K562 (cell line): Measurements from ENCODE around the gene SNX14. TPM values are rescaled to one million over a fixed set of nuclear protein-coding genes. Genes with fewer than 3 reads are reported as not detected.
A peak's percentile ranks its signal among the peaks of the same experiment; 100 is the strongest.

Source experiments
- BACH1 ChIP-seq: fragments of 200-800 bp; sonication (Bioruptor generic); IDR thresholded peaks from 2 replicates; pipeline ENCODE4 v1.6.1; 2016; ENCODE audit warnings: missing genetic modification characterization, missing compliant biosample characterization
- CHAMP1 ChIP-seq: fragments of 450-650 bp; IDR thresholded peaks from 2 replicates; pipeline ENCODE4 v1.6.1; 2016; ENCODE audit warnings: mild to moderate bottlenecking
- DIDO1 ChIP-seq: fragments of 450-650 bp; IDR thresholded peaks from 2 replicates; pipeline ENCODE4 v1.6.1; 2016; ENCODE audit warnings: low read depth, missing biosample characterization, missing genetic modification characterization
- MEIS2 ChIP-seq: fragments of 450-650 bp; IDR thresholded peaks from 2 replicates; pipeline ENCODE4 v1.6.1; 2014; ENCODE audit warnings: mild to moderate bottlenecking; ENCODE audit not compliant: partially characterized antibody
- NFIX ChIP-seq: fragments of 250-450 bp; sonication (Bioruptor Pico); IDR thresholded peaks from 2 replicates; pipeline ENCODE4 v1.4.0; 2020; ENCODE audit warnings: low read depth, mild to moderate bottlenecking, moderate library complexity
- POLR2H ChIP-seq: IDR thresholded peaks from 2 replicates; pipeline ENCODE4 v1.6.1; 2016; ENCODE audit warnings: missing genetic modification characterization, low read depth, mild to moderate bottlenecking, control low read depth, missing compliant biosample characterization, moderate library complexity
- RHOXF2B ChIP-seq: fragments of 250-450 bp; sonication (Bioruptor Pico); conservative IDR thresholded peaks from 2 replicates; pipeline ENCODE4 v1.5.1; 2021
- SMAD1 ChIP-seq: fragments of 150-350 bp; IDR thresholded peaks from 2 replicates; pipeline ENCODE4 v1.6.1; 2014; ENCODE audit warnings: low read length, low read depth; ENCODE audit not compliant: partially characterized antibody
- TBP ChIP-seq: optimal IDR thresholded peaks from 2 replicates; pipeline ENCODE3; 2011; ENCODE audit warnings: low read depth, low read length, improper control_type of control experiment
- TCF7L2 ChIP-seq: fragments of 150-350 bp; IDR thresholded peaks from 2 replicates; pipeline ENCODE4 v1.6.1; 2016; ENCODE audit warnings: low read depth, mild to moderate bottlenecking, low read length, moderate library complexity
- THRAP3 ChIP-seq: fragments of 450-650 bp; IDR thresholded peaks from 2 replicates; pipeline ENCODE4 v1.6.1; 2016; ENCODE audit warnings: mild to moderate bottlenecking, inconsistent platforms, borderline replicate concordance
- ZNF3 ChIP-seq: fragments of 250-450 bp; sonication (Bioruptor Pico); IDR thresholded peaks from 2 replicates; pipeline ENCODE4 v1.5.0; 2021; ENCODE audit warnings: mild to moderate bottlenecking, moderate library complexity
- ZNF347 ChIP-seq: fragments of 450-650 bp; formaldehyde crosslinking; IDR thresholded peaks from 2 replicates; pipeline ENCODE4 v1.4.0; 2020; ENCODE audit warnings: low read depth, mild to moderate bottlenecking, moderate library complexity
- ZNF398 ChIP-seq: fragments of 250-450 bp; sonication (Bioruptor Pico); IDR thresholded peaks from 2 replicates; pipeline ENCODE4 v1.8.0; 2021; ENCODE audit warnings: moderate library complexity, mild to moderate bottlenecking, inconsistent platforms
- polyA plus RNA-seq, 8 experiments: library from polyadenylated mRNA; depleted of rRNA in 4 of 8; stranded (reverse) in 5 of 8; unstranded in 3 of 8; fragments of >200 nt; fragmentation: Nextera tagmentation in 2 of 8; fragmentation: Illumina TruSeq in 1 of 8; extraction: Ambion mirVana in 2 of 8; extraction: Trizol in 1 of 8; gene quantifications; 2 replicates each; pipeline versions ENCODE4 v1.2.1 to v1.2.3, GENCODE V29; 2011 to 2014; ENCODE audit warnings: inconsistent platforms in 1 of 8, missing spikeins in 1 of 8
- total RNA-seq, 7 experiments: library from RNA; depleted of rRNA in 6 of 7; stranded (reverse); fragments of >200 nt in 6 of 7; fragmentation: Illumina TruSeq in 2 of 7; extraction: Trizol in 2 of 7; gene quantifications; 2 replicates each; pipeline versions ENCODE4 v1.2.1 to v1.2.3, GENCODE V29; 2011 to 2021; ENCODE audit warnings: low replicate concordance in 1 of 7
- TF ChIP-seq, protein P1 (sequence below), 3 experiments: fragments of 200-800 bp in 1 of 3; fragments of 250-450 bp in 1 of 3; fragments of 450-650 bp in 1 of 3; sonication (Bioruptor Pico) in 1 of 3; sonication (Bioruptor generic) in 1 of 3; formaldehyde crosslinking in 1 of 3; IDR thresholded peaks; 2 replicates each; pipeline versions ENCODE4 v1.6.1 to v1.8.0; 2016 to 2022; ENCODE audit warnings: mild to moderate bottlenecking in 2 of 3, missing genetic modification characterization in 2 of 3, missing compliant biosample characterization in 1 of 3, moderate library complexity in 1 of 3
- TF ChIP-seq, protein P2 (sequence below): sonication (generic); formaldehyde crosslinking; IDR thresholded peaks from 2 replicates; pipeline ENCODE4 v1.9.0; 2022; ENCODE audit warnings: mild to moderate bottlenecking, missing genetic modification reagents

SNX14 gene
- total and polyA plus RNA-seq, 9 of the 15 experiments (the other 6 are each of a cell fraction or from before 2014, with no cell fraction given): 46.5 to 140 (median 71.2) TPM

DNA sequence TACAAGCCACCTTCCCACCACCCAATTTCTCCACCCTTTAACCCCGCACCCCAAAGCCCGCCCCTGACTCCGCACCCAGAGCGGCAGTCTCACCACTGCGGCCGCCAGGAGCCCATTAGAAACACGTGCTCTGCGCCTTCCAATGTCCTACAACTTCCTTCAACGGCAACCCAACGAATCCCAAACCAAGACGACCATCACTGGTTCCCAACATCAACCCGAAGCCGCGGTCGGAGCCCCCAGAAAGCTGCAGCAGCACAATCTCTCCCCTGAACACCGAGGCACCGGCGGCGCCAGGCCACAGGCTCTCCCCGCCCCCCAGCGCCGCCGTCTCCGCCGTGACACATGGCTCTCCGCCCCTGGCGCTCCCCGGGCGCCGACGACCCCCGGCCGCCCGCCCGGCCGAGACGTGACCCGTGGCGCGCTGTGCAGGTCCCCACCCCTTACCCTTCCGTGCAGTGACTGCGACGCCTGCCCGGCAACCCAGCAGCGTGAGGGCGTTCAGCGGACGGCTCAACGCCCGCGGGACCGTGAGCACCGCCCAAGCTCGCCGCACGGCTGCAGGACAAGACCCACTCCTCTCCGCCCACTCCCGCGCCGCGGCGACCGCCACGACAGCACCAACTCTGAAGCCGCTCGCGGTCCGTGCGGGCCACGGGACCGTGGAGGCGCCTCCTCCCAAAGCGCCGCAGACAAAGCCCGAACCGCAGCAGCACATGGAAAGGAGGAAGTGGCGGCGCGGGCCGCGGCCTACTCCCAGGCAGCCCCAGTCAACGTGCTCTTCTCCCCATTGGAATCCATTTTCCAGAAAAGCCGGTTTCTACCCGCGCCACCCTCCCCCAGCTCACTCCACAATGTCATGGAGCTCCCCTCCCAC, 48.5 kb upstream of the SNX14 start (continued):
- TF ChIP-seq, protein P1, sequence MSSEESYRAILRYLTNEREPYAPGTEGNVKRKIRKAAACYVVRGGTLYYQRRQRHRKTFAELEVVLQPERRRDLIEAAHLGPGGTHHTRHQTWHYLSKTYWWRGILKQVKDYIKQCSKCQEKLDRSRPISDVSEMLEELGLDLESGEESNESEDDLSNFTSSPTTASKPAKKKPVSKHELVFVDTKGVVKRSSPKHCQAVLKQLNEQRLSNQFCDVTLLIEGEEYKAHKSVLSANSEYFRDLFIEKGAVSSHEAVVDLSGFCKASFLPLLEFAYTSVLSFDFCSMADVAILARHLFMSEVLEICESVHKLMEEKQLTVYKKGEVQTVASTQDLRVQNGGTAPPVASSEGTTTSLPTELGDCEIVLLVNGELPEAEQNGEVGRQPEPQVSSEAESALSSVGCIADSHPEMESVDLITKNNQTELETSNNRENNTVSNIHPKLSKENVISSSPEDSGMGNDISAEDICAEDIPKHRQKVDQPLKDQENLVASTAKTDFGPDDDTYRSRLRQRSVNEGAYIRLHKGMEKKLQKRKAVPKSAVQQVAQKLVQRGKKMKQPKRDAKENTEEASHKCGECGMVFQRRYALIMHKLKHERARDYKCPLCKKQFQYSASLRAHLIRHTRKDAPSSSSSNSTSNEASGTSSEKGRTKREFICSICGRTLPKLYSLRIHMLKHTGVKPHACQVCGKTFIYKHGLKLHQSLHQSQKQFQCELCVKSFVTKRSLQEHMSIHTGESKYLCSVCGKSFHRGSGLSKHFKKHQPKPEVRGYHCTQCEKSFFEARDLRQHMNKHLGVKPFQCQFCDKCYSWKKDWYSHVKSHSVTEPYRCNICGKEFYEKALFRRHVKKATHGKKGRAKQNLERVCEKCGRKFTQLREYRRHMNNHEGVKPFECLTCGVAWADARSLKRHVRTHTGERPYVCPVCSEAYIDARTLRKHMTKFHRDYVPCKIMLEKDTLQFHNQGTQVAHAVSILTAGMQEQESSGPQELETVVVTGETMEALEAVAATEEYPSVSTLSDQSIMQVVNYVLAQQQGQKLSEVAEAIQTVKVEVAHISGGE (CRISPR knock-in tag; IDR thresholded peaks at IDR 0.05): peak in 1 of 3 experiments; percentile 69; a peak in 1 of 6 replicates
- TF ChIP-seq TCF7L2: no peak
- TF ChIP-seq ZNF3 (CRISPR knock-in tag): no peak
- no peak for TF ChIP-seq DIDO1 (tag)
- TF ChIP-seq ZNF398: no peak
- TF ChIP-seq MEIS2: no peak
- TF ChIP-seq BACH1 (tag): no peak
- no peak for TF ChIP-seq TBP
- TF ChIP-seq RHOXF2B (CRISPR knock-in tag): no peak
- TF ChIP-seq NFIX (CRISPR knock-in tag): no peak
- TF ChIP-seq THRAP3: no peak
- no peak for TF ChIP-seq POLR2H (tag)
- TF ChIP-seq SMAD1: no peak
- TF ChIP-seq, protein P2, sequence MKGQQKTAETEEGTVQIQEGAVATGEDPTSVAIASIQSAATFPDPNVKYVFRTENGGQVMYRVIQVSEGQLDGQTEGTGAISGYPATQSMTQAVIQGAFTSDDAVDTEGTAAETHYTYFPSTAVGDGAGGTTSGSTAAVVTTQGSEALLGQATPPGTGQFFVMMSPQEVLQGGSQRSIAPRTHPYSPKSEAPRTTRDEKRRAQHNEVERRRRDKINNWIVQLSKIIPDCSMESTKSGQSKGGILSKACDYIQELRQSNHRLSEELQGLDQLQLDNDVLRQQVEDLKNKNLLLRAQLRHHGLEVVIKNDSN (CRISPR knock-in tag): peak; percentile 22; the same call in 1 of the 2 replicates
- TF ChIP-seq CHAMP1: no peak
- no peak for TF ChIP-seq ZNF347
